H9 (cell line): Measurements from ENCODE around the gene DCDC2. TPM values are rescaled to one million over a fixed set of nuclear protein-coding genes. Genes with fewer than 3 reads are reported as not detected.

ENCODE experiments used
- DNase-seq: peaks from one replicate; pipeline ENCODE4 v3.0.0-alpha.2; 2017
- H2AFZ ChIP-seq: one replicate; pipeline ENCODE4 v1.6.1; 2013; ENCODE audit warnings: mild to moderate bottlenecking, low read length, control low read depth, moderate library complexity
- H2AK5ac ChIP-seq: 2 replicates; pipeline ENCODE4 v1.6.1; 2013; ENCODE audit warnings: low read length, control low read depth, mixed read lengths; ENCODE audit not compliant: insufficient read length
- H2BK120ac ChIP-seq: one replicate; pipeline ENCODE4 v1.6.1; 2013; ENCODE audit warnings: low read depth, mild to moderate bottlenecking, low read length, control low read depth, inconsistent platforms; ENCODE audit not compliant: poor library complexity, severe bottlenecking
- H2BK12ac ChIP-seq: 2 replicates; pipeline ENCODE4 v1.6.1; 2013; ENCODE audit warnings: low read length, control low read depth, mixed read lengths, low read depth; ENCODE audit not compliant: insufficient read length
- H2BK15ac ChIP-seq: 2 replicates; pipeline ENCODE4 v1.6.1; 2013; ENCODE audit warnings: low read depth, low read length, control low read depth
- H2BK20ac ChIP-seq: one replicate; pipeline ENCODE4 v1.6.1; 2013; ENCODE audit warnings: low read depth, mild to moderate bottlenecking, low read length, control low read depth, inconsistent platforms; ENCODE audit not compliant: poor library complexity, severe bottlenecking
- H2BK5ac ChIP-seq: 2 replicates; pipeline ENCODE4 v1.6.1; 2013; ENCODE audit warnings: low read length, control low read depth, mixed read lengths; ENCODE audit not compliant: insufficient read length
- H3K14ac ChIP-seq: 2 replicates; pipeline ENCODE4 v1.6.1; 2013; ENCODE audit warnings: low read length, control low read depth; ENCODE audit not compliant: insufficient read depth
- H3K18ac ChIP-seq: 2 replicates; pipeline ENCODE4 v1.6.1; 2013; ENCODE audit warnings: low read depth, mild to moderate bottlenecking, mixed read lengths, low read length, control low read depth; ENCODE audit not compliant: insufficient read length
- H3K23ac ChIP-seq: 2 replicates; pipeline ENCODE4 v1.6.1; 2013; ENCODE audit warnings: low read length, control low read depth, mixed read lengths, low read depth; ENCODE audit not compliant: insufficient read length
- H3K23me2 ChIP-seq: 2 replicates; pipeline ENCODE4 v1.6.1; 2013; ENCODE audit warnings: low read depth, mild to moderate bottlenecking, mixed read lengths, low read length, control low read depth; ENCODE audit not compliant: insufficient read length, poor library complexity, severe bottlenecking
- H3K27ac ChIP-seq: 2 replicates; pipeline ENCODE4 v1.5.1; 2013; ENCODE audit warnings: low read length, control low read depth, mixed read lengths, low read depth; ENCODE audit not compliant: insufficient read length
- H3K27me3 ChIP-seq: 2 replicates; pipeline ENCODE4 v1.6.1; 2013; ENCODE audit warnings: low read length, control low read depth, inconsistent platforms; ENCODE audit not compliant: insufficient read depth
- H3K4ac ChIP-seq: 2 replicates; pipeline ENCODE4 v1.6.1; 2013; ENCODE audit warnings: low read depth, mild to moderate bottlenecking, control low read depth, inconsistent platforms, low read length, moderate library complexity
- H3K4me1 ChIP-seq: 2 replicates; pipeline ENCODE4 v1.6.1; 2013; ENCODE audit warnings: low read length, control low read depth, inconsistent platforms; ENCODE audit not compliant: insufficient read depth
- H3K4me2 ChIP-seq: 2 replicates; pipeline ENCODE4 v1.6.1; 2013; ENCODE audit warnings: low read length, control low read depth, mixed read lengths; ENCODE audit not compliant: insufficient read length, insufficient read depth
- H3K56ac ChIP-seq: 2 replicates; pipeline ENCODE4 v1.6.1; 2013; ENCODE audit warnings: low read depth, mild to moderate bottlenecking, mixed read lengths, low read length, control low read depth; ENCODE audit not compliant: insufficient read length
- H3K79me1 ChIP-seq: 2 replicates; pipeline ENCODE4 v1.6.1; 2013; ENCODE audit warnings: low read depth, mild to moderate bottlenecking, moderate library complexity, low read length, control low read depth, inconsistent platforms; ENCODE audit not compliant: insufficient read depth, poor library complexity, severe bottlenecking
- H3K79me2 ChIP-seq: 2 replicates; pipeline ENCODE4 v1.6.1; 2013; ENCODE audit warnings: low read length, control low read depth, inconsistent platforms; ENCODE audit not compliant: insufficient read depth
- H3K9ac ChIP-seq: 2 replicates; pipeline ENCODE4 v1.6.1; 2013; ENCODE audit warnings: low read length, control low read depth, mixed read lengths; ENCODE audit not compliant: insufficient read length; ENCODE audit errors: extremely low read depth
- H3K9me3 ChIP-seq: one replicate; pipeline ENCODE4 v1.6.1; 2013; ENCODE audit warnings: low read depth, low read length, inconsistent platforms; ENCODE audit not compliant: control insufficient read depth
- H3T11ph ChIP-seq: one replicate; pipeline ENCODE4 v1.6.1; 2013; ENCODE audit warnings: mild to moderate bottlenecking, low read length, control low read depth, inconsistent platforms
- H4K20me1 ChIP-seq: one replicate; pipeline ENCODE4 v1.6.1; 2013; ENCODE audit not compliant: control insufficient read depth, insufficient read length, insufficient read depth
- H4K5ac ChIP-seq: 2 replicates; pipeline ENCODE4 v1.6.1; 2013; ENCODE audit warnings: low read depth, mild to moderate bottlenecking, mixed read lengths, low read length, control low read depth; ENCODE audit not compliant: insufficient read length
- H4K8ac ChIP-seq: replicated peaks from 2 replicates; pipeline ENCODE4 v1.6.1; 2013; ENCODE audit warnings: low read length, control low read depth, mixed read lengths, low read depth; ENCODE audit not compliant: insufficient read length
- H4K91ac ChIP-seq: 2 replicates; pipeline ENCODE4 v1.6.1; 2013; ENCODE audit warnings: low read depth, mild to moderate bottlenecking, moderate library complexity, mixed read lengths, low read length, control low read depth; ENCODE audit not compliant: insufficient read length
- H3K27ac Mint-ChIP-seq, 3 experiments: 2 replicates in 2 of 3; 3 replicates in 1 of 3; pipeline ENCODE4 v1.8.0; 2020 to 2021; ENCODE audit warnings: mixed read lengths in 3 of 3, mild to moderate bottlenecking in 1 of 3, moderate library complexity in 1 of 3
- H3K27me3 Mint-ChIP-seq: 2 replicates; pipeline ENCODE4 v1.8.0; 2021; ENCODE audit warnings: low read depth, mild to moderate bottlenecking, moderate library complexity, mixed read lengths
- H3K36me3 Mint-ChIP-seq, 3 experiments: 2 replicates in 2 of 3; 3 replicates in 1 of 3; pipeline ENCODE4 v1.8.0; 2020 to 2021; ENCODE audit warnings: low read depth in 3 of 3, mixed read lengths in 3 of 3; ENCODE audit not compliant: insufficient read depth in 1 of 3
- H3K4me1 Mint-ChIP-seq, 2 experiments: 2 replicates each; pipeline ENCODE4 v1.8.0; 2020; ENCODE audit warnings: mixed read lengths in 2 of 2
- H3K4me3 Mint-ChIP-seq, 2 experiments: 2 replicates in 1 of 2; 3 replicates in 1 of 2; pipeline ENCODE4 v1.8.0; 2020 to 2021; ENCODE audit warnings: mild to moderate bottlenecking in 2 of 2, mixed read lengths in 2 of 2, moderate library complexity in 1 of 2
- H3K9me3 Mint-ChIP-seq, 2 experiments: 2 replicates in 1 of 2; 3 replicates in 1 of 2; pipeline ENCODE4 v1.8.0; 2020; ENCODE audit warnings: mild to moderate bottlenecking in 2 of 2, mixed read lengths in 2 of 2, moderate library complexity in 1 of 2
- WGBS: extraction: QIAGEN DNeasy Blood & Tissue Kit; methylation state at CpG from one replicate; pipeline ENCODE4 v1.1.7; 2013; ENCODE audit warnings: missing lambda C conversion rate, low lambda C conversion rate, mixed read lengths; ENCODE audit not compliant: insufficient read length; ENCODE audit errors: extremely low coverage; 5-methylcytosine and 5-hydroxymethylcytosine counted together
- total RNA-seq: library from RNA; stranded (reverse); gene quantifications from 2 replicates; pipeline ENCODE4 v1.2.1, GENCODE V29; 2021
- TF ChIP-seq, protein P1 (sequence below): fragments of 200-600 bp; sonication (generic); conservative IDR thresholded peaks from 3 replicates; pipeline ENCODE4 v1.8.0; 2021; ENCODE audit warnings: antibody characterized with exemption, mild to moderate bottlenecking

The DCDC2 gene
- total RNA-seq, 1 experiment from 2014 or later = 0.59 TPM

- no peak overlapping the region for H2BK120ac ChIP-seq
- H3K9ac ChIP-seq = no peak overlapping the region
- H3K27ac ChIP-seq = no peak overlapping the region
- H3K4me1 ChIP-seq = no peaks in the 10 kb centered on the region
- H3K4me3 Mint-ChIP-seq = no peak overlapping the region
- H3T11ph ChIP-seq = no peak overlapping the region
- H3K4me2 ChIP-seq = no peak overlapping the region
- no peaks in the 10 kb centered on the region for H3K9me3 ChIP-seq
- no CpG with 5 or more reads among the region's 5 CpGs for WGBS
- no peaks in the 10 kb centered on the region for H3K79me2 ChIP-seq
- no peak for DNase-seq
- no peak overlapping the region for H3K18ac ChIP-seq
- peaks cover 0 to 2% of the 10 kb centered on the region in 2 experiments; a peak in 1 of 5 replicates for H3K9me3 Mint-ChIP-seq
- H3K23ac ChIP-seq = no peak overlapping the region
- H2AK5ac ChIP-seq = no peak overlapping the region
- no peak overlapping the region for H4K91ac ChIP-seq
- no peak overlapping the region for H3K27ac Mint-ChIP-seq
- peaks cover 4% of the 10 kb centered on the region; the same call in 1 of the 2 replicates for H3K27me3 ChIP-seq
- no peaks in the 10 kb centered on the region for H4K20me1 ChIP-seq
- no peak overlapping the region for H2AFZ ChIP-seq
- no peak overlapping the region for H4K5ac ChIP-seq
- no peak overlapping the region for H3K14ac ChIP-seq
- H3K23me2 ChIP-seq = peaks cover 13% of the 10 kb centered on the region
- H2BK15ac ChIP-seq = no peak overlapping the region
- H3K56ac ChIP-seq = no peak overlapping the region
- no peaks in the 10 kb centered on the region for H3K79me1 ChIP-seq
- H3K27me3 Mint-ChIP-seq = peaks cover 20% of the 10 kb centered on the region
- H2BK5ac ChIP-seq = no peak overlapping the region
- H2BK12ac ChIP-seq = no peak overlapping the region
- peaks cover 6 to 9% of the 10 kb centered on the region in 2 experiments; a peak in 3 of 4 replicates for H3K4me1 Mint-ChIP-seq
- H4K8ac ChIP-seq = no peak overlapping the region
- H3K36me3 Mint-ChIP-seq = peaks cover 0 to 1% (median 0%) of the 10 kb centered on the region in 3 experiments; a peak in 2 of 7 replicates
- no peak overlapping the region for H2BK20ac ChIP-seq
- H3K4ac ChIP-seq = no peak overlapping the region
- TF ChIP-seq, protein P1, sequence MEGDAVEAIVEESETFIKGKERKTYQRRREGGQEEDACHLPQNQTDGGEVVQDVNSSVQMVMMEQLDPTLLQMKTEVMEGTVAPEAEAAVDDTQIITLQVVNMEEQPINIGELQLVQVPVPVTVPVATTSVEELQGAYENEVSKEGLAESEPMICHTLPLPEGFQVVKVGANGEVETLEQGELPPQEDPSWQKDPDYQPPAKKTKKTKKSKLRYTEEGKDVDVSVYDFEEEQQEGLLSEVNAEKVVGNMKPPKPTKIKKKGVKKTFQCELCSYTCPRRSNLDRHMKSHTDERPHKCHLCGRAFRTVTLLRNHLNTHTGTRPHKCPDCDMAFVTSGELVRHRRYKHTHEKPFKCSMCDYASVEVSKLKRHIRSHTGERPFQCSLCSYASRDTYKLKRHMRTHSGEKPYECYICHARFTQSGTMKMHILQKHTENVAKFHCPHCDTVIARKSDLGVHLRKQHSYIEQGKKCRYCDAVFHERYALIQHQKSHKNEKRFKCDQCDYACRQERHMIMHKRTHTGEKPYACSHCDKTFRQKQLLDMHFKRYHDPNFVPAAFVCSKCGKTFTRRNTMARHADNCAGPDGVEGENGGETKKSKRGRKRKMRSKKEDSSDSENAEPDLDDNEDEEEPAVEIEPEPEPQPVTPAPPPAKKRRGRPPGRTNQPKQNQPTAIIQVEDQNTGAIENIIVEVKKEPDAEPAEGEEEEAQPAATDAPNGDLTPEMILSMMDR = no peak
These were observed 1.4 kb downstream of the DCDC2 start for GRCh38 chr6:24356310-24356973.
